Psoas muscle (tissue), 8 donors: ENCODE measurements around the gene HIBADH. TPM values are rescaled to one million over a fixed set of nuclear protein-coding genes. Genes with fewer than 3 reads are reported as not detected.
A peak's percentile ranks its signal among the peaks of the same experiment; 100 is the strongest.

Source experiments
- ATAC-seq, 4 donors: fragments of 200-7000 bp; cut with Tn5 transposase; one replicate each; pipeline ENCODE4 v1.9.1; 2020; ENCODE audit warnings: moderate library complexity in 3 of 4, mild to moderate bottlenecking in 2 of 4
- DNase-seq, 2 donors: peaks; one replicate each; pipeline ENCODE4 v3.0.0-alpha.2; 2020
- H3K27ac ChIP-seq: fragments of 200-600 bp; one replicate; pipeline ENCODE4 v1.8.0; 2022
- H3K27me3 ChIP-seq, 3 donors: fragments of 200-600 bp in 1 of 3; one replicate each; pipeline versions ENCODE4 v1.6.1 to v1.8.0; 2013 to 2022; ENCODE audit warnings: low read length in 2 of 3, mild to moderate bottlenecking in 2 of 3, moderate library complexity in 1 of 3; ENCODE audit not compliant: insufficient read depth in 3 of 3
- H3K36me3 ChIP-seq, 2 donors: fragments of 200-600 bp in 1 of 2; one replicate each; pipeline versions ENCODE4 v1.6.1 to v1.8.0; 2013 to 2022; ENCODE audit warnings: low read depth in 1 of 2, mild to moderate bottlenecking in 1 of 2, moderate library complexity in 1 of 2; ENCODE audit not compliant: insufficient read depth in 1 of 2
- H3K4me1 ChIP-seq: fragments of 200-600 bp; one replicate; pipeline ENCODE4 v1.8.0; 2022
- H3K4me3 ChIP-seq: fragments of 200-600 bp; one replicate; pipeline ENCODE4 v1.8.0; 2022; ENCODE audit warnings: mild to moderate bottlenecking
- H3K9me3 ChIP-seq: fragments of 200-600 bp; one replicate; pipeline ENCODE4 v1.8.0; 2022
- CTCF ChIP-seq: fragments of 200-600 bp; IDR thresholded peaks from one replicate; pipeline ENCODE4 v1.8.0; 2022; ENCODE audit warnings: antibody characterized with exemption
- whole genome bisulfite sequencing, 3 donors: extraction: QIAGEN DNeasy Blood & Tissue Kit; methylation state at CpG; one replicate each; pipeline versions ENCODE4 v1.1.6 to v1.1.7; 2013; 5-methylcytosine and 5-hydroxymethylcytosine counted together
- intact Hi-C, 2 donors: fragments of 100-400 bp; cut with DNase I; formaldehyde crosslinking; loops; one replicate each; pipeline versions ENCODE4 v1.11.0 to v1.14.2; 2022
- polyA plus RNA-seq, 3 donors: library from polyadenylated mRNA; stranded (reverse); fragments of 200-250 nt; gene quantifications; one replicate each; pipeline ENCODE4 v1.2.3, GENCODE V29; 2013
- total RNA-seq, 4 donors: library from RNA; stranded (reverse); fragmentation: NEBNext Ultra II Directional in 2 of 4; extraction: Animal tissue kit (Norgen Biotek cat#: 25700) in 2 of 4; gene quantifications; one replicate each; pipeline versions ENCODE4 v1.2.1 to v1.2.4, GENCODE V29; 2021 to 2023
- donor health status: healthy with polysubstance abuse.
- donor health status: DM: no; HTN: no; CAD: no; lungs with moderate emphysema.
- donor health status: Bipolar disorder and iron deficiency.
- donor health status: healthy.
- donor health status: DM: yes; HTN: yes; CAD: no.
- donor health status: DM: no; HTN: no; CAD: no.
- donor health status: DM: no; HTN: no; CAD: no.
- donor health status: DM: yes; HTN: yes; CAD: no.

The HIBADH gene
- total and polyA plus RNA-seq, 7 donors: 25.2 to 67.7 (median 44.5) TPM

- TF ChIP-seq CTCF: no peak
Measured at GRCh38 chr7:27652518-27652917, 10.2 kb downstream of the HIBADH start.

GRCh38 chr7:27651702-27652101 is 11.0 kb downstream of the HIBADH start:
- Histone ChIP-seq H3K27me3 (no peaks in the 10 kb centered on the region), H3K9me3 (no peaks in the 10 kb centered on the region), H3K36me3 (peaks cover 0 to 26% of the 10 kb centered on the region in 2 donors), H3K4me1 (peaks cover 21% of the 10 kb centered on the region), H3K4me3 (no peak overlapping the region), H3K27ac (no peak overlapping the region)
- no peak for TF ChIP-seq CTCF
- ATAC-seq: no peak
- intact Hi-C loops: no loop called here
- DNase-seq: no peak

More at GRCh38 chr7:27652518-27652917, 10.2 kb downstream of the HIBADH start:
- Histone ChIP-seq H3K27ac (no peak overlapping the region), H3K4me1 (peaks cover 22% of the 10 kb centered on the region), H3K4me3 (no peak overlapping the region), H3K9me3 (no peaks in the 10 kb centered on the region), H3K27me3 (no peaks in the 10 kb centered on the region), H3K36me3 (peaks cover 0 to 20% of the 10 kb centered on the region in 2 donors)
- WGBS, 3 donors: 86 to 95% (median 88%) methylated on average over 6 of the region's 6 CpGs
- ATAC-seq (no peak), DNase-seq (no peak)
- intact Hi-C loops: no loop called here

GRCh38 chr7:27650283-27650682 is 12.4 kb downstream of the HIBADH start:
- intact Hi-C loops: no loop called here
- 99 to 100% (median 100%) methylated on average over 4 of the region's 4 CpGs for WGBS, 3 donors

GRCh38 chr7:27647489-27647888 is 15.2 kb downstream of the HIBADH start:
- peaks cover 0 to 26% of the 10 kb centered on the region in 2 donors for H3K36me3 ChIP-seq
- H3K27ac ChIP-seq: no peak overlapping the region
- ATAC-seq: peak in 2 of 4 donors; percentile 45 to 64
- intact Hi-C loops: no loop called here
- H3K27me3 ChIP-seq: no peaks in the 10 kb centered on the region
- 70 to 88% (median 71%) methylated on average over 1 of the region's 1 CpG for WGBS, 3 donors
- H3K4me1 ChIP-seq: peaks cover 19% of the 10 kb centered on the region
- H3K9me3 ChIP-seq: no peaks in the 10 kb centered on the region
- no peak for TF ChIP-seq CTCF
- no peak overlapping the region for H3K4me3 ChIP-seq
- no peak for DNase-seq

More at GRCh38 chr7:27650283-27650682, 12.4 kb downstream of the HIBADH start:
- ATAC-seq (no peak), DNase-seq (no peak)
- no peak for TF ChIP-seq CTCF
- H3K27me3 ChIP-seq: no peaks in the 10 kb centered on the region
- H3K4me1 ChIP-seq: peaks cover 19% of the 10 kb centered on the region
- no peak overlapping the region for H3K27ac ChIP-seq
- H3K36me3 ChIP-seq: peaks cover 0 to 26% of the 10 kb centered on the region in 2 donors
- H3K4me3 ChIP-seq: no peak overlapping the region
- H3K9me3 ChIP-seq: no peaks in the 10 kb centered on the region

- Histone ChIP-seq H3K4me3 (no peak overlapping the region), H3K9me3 (no peaks in the 10 kb centered on the region), H3K27me3 (no peaks in the 10 kb centered on the region), H3K4me1 (peaks cover 15% of the 10 kb centered on the region), H3K36me3 (peaks cover 0 to 26% of the 10 kb centered on the region in 2 donors), H3K27ac (no peak overlapping the region)
- no peak for DNase-seq
- WGBS, 3 donors: 92 to 96% (median 95%) methylated on average over 9 of the region's 9 CpGs
- intact Hi-C loops: no loop called here
- ATAC-seq: peak; percentile 34 to 76 (median 62)
- no peak for TF ChIP-seq CTCF
Measured at GRCh38 chr7:27647046-27647445, 15.6 kb downstream of the HIBADH start.
